DND-41 (cell line): ENCODE measurements around the gene PAXIP1.

ENCODE experiments used
- ATAC-seq: fragments of 200-7000 bp; cut with Tn5 transposase; 3 replicates; pipeline ENCODE4 v1.9.1; 2021; ENCODE audit warnings: low read depth; ENCODE audit not compliant: insufficient read depth
- DNase-seq: peaks from one replicate; pipeline ENCODE4 v3.0.0-alpha.2; 2020
- H2AFZ ChIP-seq: 2 replicates; pipeline ENCODE4 v1.6.0; 2012; ENCODE audit warnings: low read depth, low read length
- H3K27ac ChIP-seq: 2 replicates; pipeline ENCODE4 v1.5.1; 2012; ENCODE audit warnings: low read length, inconsistent platforms
- H3K27me3 ChIP-seq: fragments of 200-600 bp; sonication (generic); 2 replicates; pipeline ENCODE4 v1.6.0; 2012; ENCODE audit warnings: low read length, mild to moderate bottlenecking, inconsistent platforms; ENCODE audit not compliant: insufficient read depth, poor library complexity
- H3K36me3 ChIP-seq: 2 replicates; pipeline ENCODE4 v1.5.1; 2012; ENCODE audit warnings: low read length, inconsistent platforms; ENCODE audit not compliant: insufficient read depth
- H3K4me1 ChIP-seq: 2 replicates; pipeline ENCODE4 v1.5.1; 2012; ENCODE audit warnings: mild to moderate bottlenecking, low read length; ENCODE audit not compliant: insufficient read depth
- H3K4me2 ChIP-seq: 2 replicates; pipeline ENCODE4 v1.6.0; 2012; ENCODE audit warnings: mild to moderate bottlenecking, moderate library complexity, low read length, inconsistent platforms; ENCODE audit not compliant: insufficient read depth
- H3K4me3 ChIP-seq, 2 experiments: fragments of 200-600 bp in 1 of 2; shearing (Covaris generic) in 1 of 2; 2 replicates each; pipeline ENCODE4 v1.5.1; 2012 to 2016; ENCODE audit warnings: inconsistent platforms in 2 of 2, low read length in 2 of 2, mild to moderate bottlenecking in 2 of 2, low read depth in 1 of 2, moderate library complexity in 1 of 2
- H3K79me2 ChIP-seq: 2 replicates; pipeline ENCODE4 v1.6.0; 2012; ENCODE audit warnings: low read length, inconsistent platforms; ENCODE audit not compliant: insufficient read depth
- H3K9ac ChIP-seq: 2 replicates; pipeline ENCODE4 v1.6.0; 2012; ENCODE audit warnings: low read depth, mild to moderate bottlenecking, inconsistent platforms, low read length, moderate library complexity
- H3K9me3 ChIP-seq: 2 replicates; pipeline ENCODE4 v1.5.1; 2012; ENCODE audit warnings: low read length, moderate library complexity, mild to moderate bottlenecking, inconsistent platforms; ENCODE audit not compliant: insufficient read depth, severe bottlenecking
- H4K20me1 ChIP-seq: 2 replicates; pipeline ENCODE4 v1.6.0; 2012; ENCODE audit warnings: low read length; ENCODE audit not compliant: insufficient read depth
- CTCF ChIP-seq: IDR thresholded peaks from 2 replicates; pipeline ENCODE4 v1.5.1; 2012; ENCODE audit warnings: borderline replicate concordance, low read length, moderate library complexity, mild to moderate bottlenecking; ENCODE audit not compliant: poor library complexity, severe bottlenecking; ENCODE audit errors: extremely low read depth
- EZH2 ChIP-seq: IDR thresholded peaks from 3 replicates; pipeline ENCODE4 v1.6.1; 2012; ENCODE audit warnings: borderline replicate concordance, low read depth, mild to moderate bottlenecking, moderate library complexity, low read length, inconsistent platforms; ENCODE audit not compliant: severe bottlenecking

The PAXIP1 gene

GRCh38 chr7:154909241-154910105, 93.5 kb downstream of the PAXIP1 start:
- H2AFZ ChIP-seq: no peak overlapping the region
- H3K79me2 ChIP-seq: no peaks in the 10 kb centered on the region
- H3K4me2 ChIP-seq: no peak overlapping the region
- DNase-seq (no peak), ATAC-seq (no peak)
- no peaks in the 10 kb centered on the region for H3K27me3 ChIP-seq
- no peaks in the 10 kb centered on the region for H3K36me3 ChIP-seq
- H3K9ac ChIP-seq: no peak overlapping the region
- no peaks in the 10 kb centered on the region for H3K4me1 ChIP-seq
- TF ChIP-seq CTCF: no peak
- H4K20me1 ChIP-seq: no peaks in the 10 kb centered on the region; the same call in 1 of the 2 replicates
- H3K9me3 ChIP-seq: no peaks in the 10 kb centered on the region
- H3K27ac ChIP-seq: no peak overlapping the region
- H3K4me3 ChIP-seq: no peak overlapping the region

- H3K36me3 ChIP-seq: no peaks in the 10 kb centered on the region
- H3K27me3 ChIP-seq: no peaks in the 10 kb centered on the region
- H3K9ac ChIP-seq: no peak overlapping the region
- no peaks in the 10 kb centered on the region for H3K9me3 ChIP-seq
- no peak for ATAC-seq
- H3K4me1 ChIP-seq: no peaks in the 10 kb centered on the region
- H3K27ac ChIP-seq: no peak overlapping the region
- H2AFZ ChIP-seq: no peak overlapping the region
- no peaks in the 10 kb centered on the region for H3K79me2 ChIP-seq
- no peaks in the 10 kb centered on the region for H4K20me1 ChIP-seq
- H3K4me2 ChIP-seq: no peak overlapping the region
- no peak for DNase-seq
- H3K4me3 ChIP-seq: no peak overlapping the region
- TF ChIP-seq CTCF (no peak), EZH2 (no peak)
Observed at GRCh38 chr7:154907651-154908620, 95.0 kb downstream of the PAXIP1 start.

- Histone ChIP-seq H3K4me1 (no peaks in the 10 kb centered on the region), H3K79me2 (no peaks in the 10 kb centered on the region), H4K20me1 (no peaks in the 10 kb centered on the region), H3K27ac (no peak overlapping the region), H3K9ac (no peak overlapping the region), H3K27me3 (no peaks in the 10 kb centered on the region), H3K4me3 (no peak overlapping the region), H3K9me3 (no peaks in the 10 kb centered on the region), H3K36me3 (no peaks in the 10 kb centered on the region), H2AFZ (no peak overlapping the region), H3K4me2 (no peak overlapping the region)
- TF ChIP-seq CTCF (no peak), EZH2 (no peak)
- no peak for DNase-seq
- ATAC-seq: no peak
Observed at GRCh38 chr7:154906736-154907355, 96.1 kb downstream of the PAXIP1 start.
